Measurements from ENCODE around the gene OR9Q2.
"Not testable (repeated sequence)": the region's sequence is repeated elsewhere in the genome, so short reads cannot be mapped to it uniquely, and the experiment has no call there.

OR9Q2 gene

GRCh38 chr11:58195939-58196338 is 7.1 kb downstream of the OR9Q2 start:
- Histone ChIP-seq H3K4me3 (ENCODE audit: low read depth, low read length) (no peak overlapping the region), H3K27me3 (no peaks in the 10 kb centered on the region), H3K9me3 (no peaks in the 10 kb centered on the region), H3K36me3 (no peaks in the 10 kb centered on the region), H3K4me1 (no peaks in the 10 kb centered on the region)
- no peak for DNase-seq
- no peak for TF ChIP-seq CTCF (IDR thresholded peaks at IDR 0.05; ENCODE audit: low read depth, low read length)

- Histone ChIP-seq H3K36me3 (no peaks in the 10 kb centered on the region), H3K4me1 (no peaks in the 10 kb centered on the region), H3K4me3 (ENCODE audit: low read depth, low read length) (no peak overlapping the region), H3K27me3 (no peaks in the 10 kb centered on the region), H3K9me3 (no peaks in the 10 kb centered on the region)
- DNase-seq, result no peak
- TF ChIP-seq CTCF (IDR thresholded peaks at IDR 0.05; ENCODE audit: low read depth, low read length), result no peak
These were observed 10.4 kb downstream of the OR9Q2 start for GRCh38 chr11:58199271-58199670.

GRCh38 chr11:58204042-58204441 is 15.2 kb downstream of the OR9Q2 start, which contains the start of gene OR1S2:
Gene OR1S2 (minus strand): TSS chr11:58204142. CDS start chr11:58204142, 0 bp downstream.
- no peaks in the 10 kb centered on the region for H3K36me3 ChIP-seq
- no peak within 1 kb of the TSS for H3K4me3 ChIP-seq (ENCODE audit: low read depth, low read length)
- no peak for DNase-seq
- H3K9me3 ChIP-seq, result no peaks in the 10 kb centered on the region
- TF ChIP-seq CTCF (IDR thresholded peaks at IDR 0.05; ENCODE audit: low read depth, low read length), result no peak
- H3K27me3 ChIP-seq, result no peaks in the 10 kb centered on the region
- no peaks in the 10 kb centered on the region for H3K4me1 ChIP-seq

- H3K9me3 ChIP-seq; H3K27me3 ChIP-seq; DNase-seq; H3K36me3 ChIP-seq; H3K4me3 ChIP-seq (ENCODE audit: low read depth, low read length); H3K4me1 ChIP-seq: not testable (repeated sequence)
These were observed 23.6 kb downstream of the OR9Q2 start, which contains the start of gene OR1S1 for GRCh38 chr11:58212420-58212819. Gene OR1S1 (plus strand): TSS chr11:58212720.

- Histone ChIP-seq H3K9me3 (no peaks in the 10 kb centered on the region), H3K4me1 (no peaks in the 10 kb centered on the region), H3K27me3 (no peaks in the 10 kb centered on the region), H3K36me3 (no peaks in the 10 kb centered on the region), H3K4me3 (ENCODE audit: low read depth, low read length) (no peak overlapping the region)
- DNase-seq, result no peak
- no peak for TF ChIP-seq CTCF (IDR thresholded peaks at IDR 0.05; ENCODE audit: low read depth, low read length)
These were observed 27.6 kb downstream of the OR9Q2 start for GRCh38 chr11:58216476-58216875.

- no peaks in the 10 kb centered on the region for H3K27me3 ChIP-seq
- no peak overlapping the region for H3K4me3 ChIP-seq (ENCODE audit: low read depth, low read length)
- DNase-seq, result no peak
- H3K4me1 ChIP-seq, result no peaks in the 10 kb centered on the region
- no peak for TF ChIP-seq CTCF (IDR thresholded peaks at IDR 0.05; ENCODE audit: low read depth, low read length)
- no peaks in the 10 kb centered on the region for H3K9me3 ChIP-seq
- no peaks in the 10 kb centered on the region for H3K36me3 ChIP-seq
These were observed 33.9 kb downstream of the OR9Q2 start for GRCh38 chr11:58222721-58223120.
